ENCODE data around the gene MED19.

GRCh38 chr11:57728829-57729228 lies 16.8 kb upstream of the MED19 start:
- TF ChIP-seq CTCF (IDR thresholded peaks at IDR 0.05; ENCODE audit: borderline replicate concordance, extremely low read depth, low read length, poor library complexity, severe bottlenecking) (no peak), EZH2 (IDR thresholded peaks at IDR 0.05; ENCODE audit: borderline replicate concordance, low read depth, low read length, severe bottlenecking) (no peak)
